Measurements from ENCODE around the gene CTF1. TPM values are rescaled to one million over a fixed set of nuclear protein-coding genes. Genes with fewer than 3 reads are reported as not detected.
"Not testable (repeated sequence)": the region's sequence is repeated elsewhere in the genome, so short reads cannot be mapped to it uniquely, and the experiment has no call there.

CTF1 gene
- total RNA-seq, 1 donor from 2014 or later = 4.2 TPM

- DNase-seq (ENCODE audit: low read depth) = no peak
Observed at GRCh38 chr16:30887927-30888326, 8.5 kb upstream of the CTF1 start.

- no peak for DNase-seq (ENCODE audit: low read depth)
Observed at GRCh38 chr16:30888856-30889499, 7.4 kb upstream of the CTF1 start.

GRCh38 chr16:30889721-30890120, 6.7 kb upstream of the CTF1 start:
- DNase-seq (ENCODE audit: low read depth) = no peak

GRCh38 chr16:30891043-30891823, 5.2 kb upstream of the CTF1 start:
- DNase-seq (ENCODE audit: low read depth) = not testable (repeated sequence)

- DNase-seq (ENCODE audit: low read depth) = no peak
Observed at GRCh38 chr16:30892670-30893416, 3.6 kb upstream of the CTF1 start.

GRCh38 chr16:30893417-30893743, 3.0 kb upstream of the CTF1 start:
- no peak for DNase-seq (ENCODE audit: low read depth)

GRCh38 chr16:30893744-30894539, 2.5 kb upstream of the CTF1 start, which contains the start of gene BCL7C:
Gene BCL7C (minus strand): TSS chr16:30894077. CDS start chr16:30893944, 133 bp downstream.
- peak; percentile 91 for DNase-seq (ENCODE audit: low read depth)

- DNase-seq (ENCODE audit: low read depth) = no peak
Observed at GRCh38 chr16:30894540-30895368, 1.7 kb upstream of the CTF1 start.

GRCh38 chr16:30895627-30896260, 670 bp upstream of the CTF1 start:
- DNase-seq (ENCODE audit: low read depth) = no peak

GRCh38 chr16:30896889-30897733, 697 bp downstream of the CTF1 start:
- peak; percentile 92 for DNase-seq (ENCODE audit: low read depth)

- DNase-seq (ENCODE audit: low read depth) = no peak
Observed at GRCh38 chr16:30899794-30900193, 3.4 kb downstream of the CTF1 start.

- DNase-seq (ENCODE audit: low read depth) = no peak
Observed at GRCh38 chr16:30900588-30900987, 4.2 kb downstream of the CTF1 start.

GRCh38 chr16:30901201-30902028, 5.0 kb downstream of the CTF1 start:
- no peak for DNase-seq (ENCODE audit: low read depth)

- peak; percentile 67 for DNase-seq (ENCODE audit: low read depth)
Observed at GRCh38 chr16:30902029-30902972, 5.9 kb downstream of the CTF1 start.

- no peak for DNase-seq (ENCODE audit: low read depth)
Observed at GRCh38 chr16:30903002-30903401, 6.6 kb downstream of the CTF1 start.

- no peak for DNase-seq (ENCODE audit: low read depth)
Observed at GRCh38 chr16:30903596-30903995, 7.2 kb downstream of the CTF1 start.
